Activated CD4-positive, alpha-beta T cell treated with anti-CD3 and anti-CD28 coated beads, Interleukin-10, Interleukin-2, amounts not matched to agents 100 ng/mL and 50 ng/mL, durations not matched to agents 16 hours and 8 hours (primary cell): ENCODE measurements around the gene PRPF31.

Source experiments
- DNase-seq: peaks from one replicate; pipeline ENCODE4 v3.0.0-alpha.2; 2020

The PRPF31 gene

GRCh38 chr19:54108496-54108895 lies 7.1 kb upstream of the PRPF31 start:
- no peak for DNase-seq

DNA sequence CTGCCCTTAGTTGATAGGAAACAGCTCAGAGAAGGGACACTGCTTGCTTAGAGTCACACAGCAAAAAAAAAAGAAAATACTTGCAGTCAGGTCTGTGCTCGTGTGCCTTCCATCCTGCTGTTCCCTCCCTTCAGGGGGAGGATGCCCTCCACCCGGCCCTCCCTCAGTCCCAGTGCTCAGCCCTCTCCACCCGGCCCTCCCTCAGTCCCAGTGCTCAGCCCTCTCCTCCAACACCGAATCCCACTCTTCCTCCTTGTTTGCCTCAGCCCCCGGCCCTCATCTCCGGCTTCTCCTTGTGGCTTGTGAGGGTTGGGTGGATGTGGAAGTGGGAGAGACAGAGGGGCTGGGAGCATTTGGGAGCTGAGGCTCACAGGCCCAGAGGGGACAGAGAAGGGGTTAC lies 5.9 kb upstream of the PRPF31 start:
- DNase-seq = no peak

DNA sequence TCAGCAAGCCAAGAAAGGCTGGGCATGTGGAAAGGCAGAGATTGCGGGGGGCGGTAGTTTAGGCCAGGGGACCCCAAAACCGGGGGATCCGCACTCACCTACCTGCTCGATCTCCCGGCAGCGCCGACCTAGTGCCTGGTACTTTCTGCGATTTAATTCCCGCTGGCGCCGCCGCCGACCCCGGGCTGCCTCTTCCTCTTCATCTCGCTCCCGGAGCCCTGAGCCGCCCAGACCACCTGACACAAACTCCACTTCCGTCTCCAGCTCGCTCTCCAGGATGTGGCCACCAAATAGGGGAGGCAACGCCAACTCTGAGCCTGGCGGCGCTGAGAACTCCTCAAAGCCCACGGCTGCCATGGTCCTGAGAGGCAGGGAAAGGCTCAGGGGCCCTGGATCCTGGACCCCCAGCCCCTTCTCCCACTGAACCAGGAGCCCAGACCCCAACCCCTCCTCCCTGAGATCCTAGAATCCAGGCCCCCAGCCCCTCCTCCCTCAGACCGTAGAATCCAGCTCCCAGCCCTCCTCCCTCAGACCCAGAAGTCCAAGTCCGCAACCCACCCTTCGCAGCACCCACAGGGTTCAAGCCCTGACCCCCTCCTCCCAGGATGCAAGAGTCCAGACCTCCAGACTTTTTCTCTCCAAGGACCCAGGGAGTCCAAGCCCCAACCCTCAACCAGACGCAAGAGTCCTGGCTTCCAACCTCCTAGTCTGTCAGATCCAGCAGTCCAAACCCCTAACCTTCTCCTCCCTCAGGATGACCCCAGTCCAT lies 1.0 kb upstream of the PRPF31 start:
- peak; percentile 74 for DNase-seq

DNA sequence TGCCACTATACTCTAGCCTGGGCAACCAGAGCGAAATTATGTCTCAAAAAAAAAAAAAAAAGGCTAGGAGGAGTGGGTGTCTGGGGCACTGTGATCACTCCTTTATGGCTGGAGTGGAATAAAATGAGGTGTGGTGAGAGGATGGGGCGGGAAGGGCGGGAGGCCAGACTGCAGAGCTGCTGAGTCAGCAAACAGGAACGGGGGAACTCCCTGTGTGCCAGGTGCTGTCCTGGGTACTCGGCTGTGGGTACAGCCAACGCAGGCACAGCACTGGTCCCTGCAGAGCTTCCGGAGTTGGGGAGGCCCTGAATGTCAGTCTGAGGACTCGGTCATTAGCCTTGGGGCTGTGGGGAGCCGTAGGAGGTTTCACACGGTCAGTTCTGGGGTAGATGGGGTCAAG lies 5.7 kb downstream of the PRPF31 start:
- no peak for DNase-seq

DNA sequence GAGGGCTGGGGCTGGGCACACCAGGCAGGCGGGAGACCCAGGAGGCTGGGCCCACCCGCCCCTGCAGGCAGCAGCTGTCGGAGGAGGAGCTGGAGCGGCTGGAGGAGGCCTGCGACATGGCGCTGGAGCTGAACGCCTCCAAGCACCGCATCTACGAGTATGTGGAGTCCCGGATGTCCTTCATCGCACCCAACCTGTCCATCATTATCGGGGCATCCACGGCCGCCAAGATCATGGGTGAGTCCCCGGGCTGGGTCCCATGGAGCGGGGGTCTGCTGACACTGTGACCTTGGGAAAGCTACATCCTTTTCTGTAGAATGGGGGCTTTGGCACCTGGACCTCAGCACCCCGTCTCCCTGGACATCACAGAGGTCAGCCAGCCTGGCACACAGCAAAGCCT lies 8.1 kb downstream of the PRPF31 start:
- no peak for DNase-seq

- DNase-seq = no peak
Observed at GRCh38 chr19:54124393-54124792, 8.8 kb downstream of the PRPF31 start.

DNA sequence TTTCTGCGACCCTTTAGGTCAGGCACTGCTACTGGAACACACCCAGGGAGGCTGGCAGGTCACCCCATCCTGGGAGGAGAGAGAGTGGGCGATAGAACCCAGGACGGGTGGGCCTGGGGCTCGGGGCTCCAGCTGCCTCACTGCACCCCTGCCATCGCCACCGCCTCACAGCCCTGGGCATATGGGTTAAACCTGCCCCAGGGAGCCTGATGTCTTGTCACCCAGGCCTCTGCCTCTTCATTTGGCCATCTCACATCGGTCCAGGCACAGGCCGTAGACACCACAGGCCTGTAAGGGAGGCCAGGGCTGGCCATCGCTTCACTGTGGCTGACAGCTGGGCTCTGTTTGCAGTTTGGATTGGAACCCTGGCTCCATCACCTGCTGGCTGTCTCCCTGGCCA lies 10.2 kb downstream of the PRPF31 start:
- no peak for DNase-seq

GRCh38 chr19:54127688-54128440 lies 12.3 kb downstream of the PRPF31 start:
- no peak for DNase-seq

DNA sequence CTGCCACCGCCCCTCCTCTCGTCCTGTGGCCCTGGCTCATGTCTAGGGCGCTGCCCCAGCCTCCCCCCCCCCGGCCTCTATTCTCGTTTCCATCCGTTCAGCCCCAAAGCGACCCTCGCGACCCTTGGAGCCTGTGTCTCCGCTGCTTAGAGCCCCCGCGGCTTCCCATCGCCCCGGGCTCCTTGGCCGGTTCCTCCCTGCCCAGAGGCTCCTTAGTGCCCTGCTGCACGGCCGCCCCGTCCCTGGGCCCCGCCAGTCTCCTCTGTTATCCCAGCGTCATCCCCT lies 12.8 kb downstream of the PRPF31 start:
- DNase-seq = no peak

- no peak for DNase-seq
Observed at GRCh38 chr19:54128796-54129616, 13.5 kb downstream of the PRPF31 start.

- no peak for DNase-seq
Observed at GRCh38 chr19:54129617-54129996, 14.1 kb downstream of the PRPF31 start.

DNA sequence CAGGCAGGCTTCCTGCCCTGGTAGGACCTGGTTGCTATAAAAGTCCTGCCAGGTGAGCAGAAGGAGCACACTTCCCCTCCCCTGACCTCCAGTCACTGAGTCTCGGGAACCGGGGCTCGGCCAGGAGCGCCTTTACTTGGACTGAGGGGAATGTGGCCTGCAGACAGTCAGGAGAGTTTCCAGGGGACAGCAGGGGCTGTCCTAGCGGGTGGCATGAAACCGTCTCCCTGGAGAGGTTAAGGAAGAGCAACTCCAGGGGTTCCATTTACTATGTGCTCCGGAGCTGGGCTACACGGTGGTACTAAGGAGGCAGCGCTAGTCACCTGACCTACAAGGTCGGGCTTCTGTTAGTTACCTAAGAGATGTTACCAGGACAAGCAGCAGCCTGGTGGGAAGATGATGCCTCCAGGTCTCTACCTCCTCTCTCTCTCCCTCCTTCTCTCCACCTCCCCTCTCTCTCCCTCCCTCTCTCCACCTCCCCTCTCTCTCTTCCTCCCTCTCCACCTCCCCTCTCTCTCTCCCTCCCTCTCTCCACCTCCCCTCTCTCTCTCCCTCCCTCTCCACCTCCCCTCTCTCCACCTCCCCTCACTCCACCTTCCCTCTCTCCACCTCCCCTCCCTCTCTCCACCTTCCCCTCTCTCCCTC lies 17.9 kb downstream of the PRPF31 start:
- DNase-seq = no peak

DNA sequence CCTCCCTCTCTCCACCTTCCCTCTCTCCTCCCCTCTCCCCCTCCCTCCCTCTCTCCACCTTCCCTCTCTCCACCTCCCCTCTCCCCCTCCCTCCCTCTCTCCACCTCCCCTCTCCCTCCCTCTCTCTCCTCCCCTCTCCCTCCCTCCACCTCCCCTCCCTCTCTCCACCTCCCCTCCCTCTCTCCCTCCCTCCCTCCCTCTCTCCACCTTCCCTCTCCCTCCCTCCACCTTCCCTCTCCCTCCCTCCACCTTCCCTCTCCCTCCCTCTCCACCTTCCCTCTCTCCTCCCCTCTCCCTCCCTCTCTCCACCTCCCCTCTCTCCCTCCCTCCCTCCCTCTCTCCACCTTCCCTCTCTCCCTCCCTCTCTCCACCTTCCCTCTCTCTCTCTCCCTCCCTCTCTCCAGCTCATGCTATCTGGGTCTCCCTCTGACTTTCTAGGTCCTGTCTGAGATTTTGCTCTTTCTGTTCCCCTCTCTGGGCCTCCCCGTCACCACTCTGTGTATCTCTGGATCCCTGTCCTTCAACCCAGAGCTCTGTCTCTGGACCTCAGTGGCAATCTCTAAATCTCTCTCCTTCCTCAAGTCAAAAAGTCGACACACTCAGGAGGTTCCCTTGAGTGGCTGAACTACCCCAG lies 18.5 kb downstream of the PRPF31 start:
- no peak for DNase-seq

DNA sequence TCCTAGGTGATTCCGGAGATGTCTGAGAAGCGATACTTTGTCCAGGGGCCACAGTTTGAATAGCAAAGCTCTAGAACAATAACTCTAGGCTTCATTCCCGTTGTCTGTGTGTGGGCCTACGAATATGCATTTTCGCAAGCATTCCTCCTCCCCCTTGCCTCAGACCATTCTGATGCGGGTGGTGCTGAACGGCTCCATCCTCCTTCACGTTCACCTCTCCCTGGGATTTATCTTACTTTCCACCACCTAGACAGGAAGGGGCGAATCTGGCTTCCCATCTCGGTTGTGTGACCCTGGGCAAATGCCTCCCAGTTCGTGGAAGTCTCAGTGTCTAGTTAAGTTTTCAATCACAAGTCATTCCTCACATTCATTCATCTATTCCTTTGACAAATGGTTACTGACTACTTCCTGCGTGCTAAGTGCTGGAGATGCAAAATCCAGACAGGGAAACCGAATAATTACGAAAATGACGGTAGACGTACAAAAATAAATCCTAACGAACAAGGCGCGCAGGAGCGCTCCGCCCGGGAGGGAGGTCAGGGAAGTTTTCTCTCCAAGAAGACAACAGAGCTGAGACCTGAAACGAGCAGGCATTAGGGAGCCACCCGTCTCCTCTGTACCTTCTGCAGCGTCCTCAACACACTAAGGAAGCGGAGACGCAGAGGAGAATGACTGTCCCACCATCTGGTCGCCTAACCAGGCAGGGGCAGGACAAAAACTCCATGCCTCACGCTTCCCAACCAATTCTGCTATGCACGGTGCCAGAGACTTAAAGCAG lies 20.7 kb downstream of the PRPF31 start:
- no peak for DNase-seq

DNA sequence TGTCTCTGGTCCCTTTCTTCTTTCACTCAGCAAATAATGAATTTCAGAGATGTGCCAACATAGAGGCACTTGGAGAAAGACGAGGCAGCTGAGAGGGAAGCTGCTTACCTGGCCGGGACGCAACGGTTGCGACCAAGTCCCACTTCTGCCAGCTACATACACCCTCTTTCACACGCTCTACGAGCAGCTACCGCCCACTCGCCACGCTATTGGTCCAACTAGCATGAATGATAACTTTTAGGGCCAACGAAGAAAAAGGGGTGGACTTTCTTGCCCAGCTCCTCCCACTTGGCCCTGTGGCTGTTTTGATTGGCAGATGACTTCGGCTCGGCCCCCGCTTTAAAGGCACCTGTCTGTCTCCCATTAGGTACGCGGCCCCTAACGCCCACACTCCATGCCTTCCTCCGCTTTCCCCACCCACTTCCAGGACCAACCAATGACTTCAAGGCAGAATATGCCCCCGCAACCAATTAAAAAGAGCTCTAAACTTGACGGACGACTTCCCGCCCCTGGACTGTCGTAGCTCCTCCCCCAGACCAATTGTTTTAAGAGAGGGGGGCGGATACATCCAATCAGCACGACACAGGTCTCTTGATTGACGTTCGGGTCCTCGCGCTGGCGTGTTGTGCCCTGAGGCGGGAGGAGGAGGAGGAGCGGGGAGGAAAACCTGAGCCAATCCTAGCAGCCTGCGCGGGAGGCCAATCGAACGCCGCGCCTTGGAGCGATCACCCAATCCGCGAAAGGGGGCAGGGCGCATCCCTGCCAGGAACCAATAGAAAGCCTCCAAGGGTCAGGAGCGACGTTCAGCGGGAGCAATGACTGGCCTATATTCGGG lies 21.5 kb downstream of the PRPF31 start:
- peak; percentile 100 for DNase-seq

GRCh38 chr19:54137699-54138488 lies 22.3 kb downstream of the PRPF31 start, which contains the start of gene CNOT3:
CNOT3 (plus strand) TSS chr19:54137762; CDS start chr19:54142979, 5,217 bp downstream.
- peak; percentile 44 for DNase-seq

DNA sequence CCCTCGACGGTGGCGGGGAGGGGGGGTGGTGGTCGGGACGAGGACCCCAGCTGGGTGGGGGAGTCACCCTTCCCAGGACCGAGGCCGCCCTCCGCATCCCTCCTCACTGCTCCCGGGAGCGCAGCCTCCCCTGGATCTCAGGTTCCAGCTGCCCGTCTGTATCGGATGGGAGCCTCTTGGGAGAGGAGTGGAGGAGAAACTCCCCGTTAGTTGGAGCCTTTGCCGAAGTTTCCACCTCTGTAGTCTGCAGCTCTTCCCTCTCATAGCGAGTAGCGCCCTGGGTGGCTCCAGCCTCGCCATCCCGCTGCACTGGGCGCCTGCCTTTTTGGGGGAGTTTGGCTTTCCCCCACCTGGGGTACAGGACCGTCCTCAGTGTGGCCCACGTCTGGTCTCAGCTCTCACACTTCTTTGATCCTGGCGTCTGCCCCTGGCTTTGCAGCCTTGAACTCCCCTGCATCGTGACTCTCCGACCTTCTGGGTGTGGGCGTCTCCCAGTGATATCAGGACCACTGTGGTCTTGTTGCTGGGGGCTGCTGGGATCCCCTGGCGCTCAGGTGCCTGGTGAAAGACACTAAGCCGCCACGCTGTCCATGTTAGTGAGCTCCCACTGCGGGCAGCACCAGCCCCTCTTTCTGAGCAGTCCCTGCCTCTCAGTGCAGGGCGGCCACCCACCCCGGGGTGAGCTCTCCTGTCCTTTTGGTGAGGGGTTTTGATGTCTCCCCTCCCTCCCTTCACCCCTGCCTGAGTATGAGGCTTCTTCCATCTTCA lies 23.1 kb downstream of the PRPF31 start:
- peak; percentile 17 for DNase-seq

DNA sequence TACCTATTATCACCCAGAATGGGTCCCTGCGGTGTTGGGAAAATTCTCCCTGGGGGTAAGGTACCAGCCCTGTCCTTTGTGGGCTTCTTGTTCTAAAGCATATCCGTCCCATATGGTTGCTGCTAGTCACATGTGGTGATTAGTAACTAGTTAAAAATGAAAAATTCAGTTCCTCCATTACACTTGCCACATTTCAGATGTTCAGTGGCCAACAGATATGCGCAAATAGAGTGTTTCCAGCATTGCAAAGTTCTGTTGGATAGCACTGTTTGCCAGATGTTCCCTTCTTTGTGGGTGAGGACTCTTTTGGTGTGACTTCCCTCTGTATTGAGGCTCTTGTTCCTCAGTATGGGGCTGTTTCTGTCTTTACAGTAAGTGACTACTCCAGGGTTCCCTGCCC lies 25.8 kb downstream of the PRPF31 start:
- no peak for DNase-seq

GRCh38 chr19:54142166-54142780 lies 26.7 kb downstream of the PRPF31 start:
- DNase-seq = no peak
